Measurements from ENCODE around the gene MLST8.

MLST8 gene

DNA sequence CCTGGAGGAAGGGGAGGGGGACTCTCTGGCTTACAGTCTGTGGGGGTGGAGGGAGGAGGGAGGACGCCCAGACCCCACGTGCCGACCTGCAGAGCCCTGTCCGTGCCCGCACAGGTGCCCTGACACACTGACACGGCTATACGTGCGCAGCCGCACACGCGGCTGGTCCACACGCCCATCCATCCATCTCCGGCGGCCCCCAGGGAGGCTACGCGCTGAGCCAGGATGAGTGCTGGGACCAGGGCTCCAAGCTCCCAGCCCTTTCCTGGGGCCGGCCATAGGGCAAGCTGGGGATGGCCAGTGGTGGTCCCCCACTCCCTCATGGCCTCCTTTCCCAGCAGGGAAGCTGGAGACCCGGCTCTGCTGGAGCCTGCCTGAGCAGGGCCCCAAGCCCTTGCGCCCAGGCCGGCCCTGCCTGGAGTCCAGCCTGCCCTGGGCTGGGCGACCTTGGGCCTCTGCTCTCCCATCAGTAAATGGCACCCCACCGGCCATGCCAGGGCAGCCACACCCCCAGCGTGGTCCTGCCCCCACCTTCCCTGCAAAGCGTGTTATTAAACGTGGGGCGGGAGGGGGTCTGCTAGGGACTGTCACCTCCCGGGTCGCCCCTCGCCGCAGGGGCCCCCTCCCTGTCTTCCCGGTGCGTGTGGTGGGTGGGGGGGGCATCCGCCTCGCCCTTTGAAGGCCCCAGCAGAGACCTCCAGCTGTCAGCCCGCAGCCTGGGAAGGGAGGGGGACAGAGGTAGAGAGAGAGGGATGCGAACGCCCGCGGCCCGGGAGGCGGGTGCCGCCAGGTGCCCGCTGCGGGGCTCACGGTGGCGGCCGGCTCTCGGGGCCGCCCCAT is 9.7 kb upstream of the MLST8 start:
- H3K4me3 ChIP-seq (ENCODE audit: low read depth, low read length): no peak overlapping the region
- DNase-seq (ENCODE audit: low read depth): no peak
- no peak for TF ChIP-seq CTCF (conservative IDR thresholded peaks at IDR 0.05; ENCODE audit: low read depth, low read length)

DNA sequence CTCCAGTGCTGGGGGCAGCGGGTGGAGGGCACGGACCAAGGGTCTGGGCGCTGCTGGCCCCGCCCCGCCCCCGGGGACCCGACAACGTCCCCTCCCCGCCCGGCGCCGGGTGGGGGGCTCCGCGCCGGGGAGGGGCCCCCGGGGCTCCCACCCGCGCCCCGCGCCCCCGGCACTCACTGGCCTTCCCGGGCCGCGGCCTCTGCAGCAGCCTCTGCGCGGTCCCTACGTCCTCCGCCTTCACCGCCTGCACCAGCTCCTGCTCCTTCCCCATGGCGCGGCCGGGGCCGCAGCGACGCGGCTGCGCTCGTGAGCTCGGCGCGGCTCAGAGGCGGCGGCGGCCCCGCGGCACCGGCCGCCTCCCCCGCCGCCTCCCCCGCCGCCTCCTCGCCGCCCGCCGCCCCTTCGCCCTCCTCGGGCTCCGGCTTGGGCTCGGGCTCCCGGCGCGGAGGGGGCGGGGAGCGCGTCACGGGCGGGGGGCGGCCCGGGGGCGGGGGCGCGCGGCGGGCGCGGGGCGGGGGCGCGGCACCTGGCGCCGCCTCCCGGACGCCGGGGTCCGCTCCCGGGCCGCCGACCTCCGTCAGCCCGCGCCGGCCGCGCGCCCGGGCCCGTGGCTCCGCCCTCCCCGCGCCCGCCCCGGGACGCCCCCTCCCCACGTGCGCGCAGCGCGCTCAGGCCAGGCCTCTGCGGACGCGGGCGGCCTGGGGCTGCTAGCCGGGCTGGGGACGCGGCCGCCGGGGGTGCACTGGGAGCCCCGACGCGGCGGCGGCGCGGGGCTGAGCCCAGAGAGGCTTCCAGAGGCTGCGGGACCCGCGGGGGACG is 8.9 kb upstream of the MLST8 start, which contains the start of gene CASKIN1:
CASKIN1 (minus strand) TSS at position 444 of the 819 bp plus-strand sequence; CDS start at position 271, 173 bp downstream.
- peak within 1 kb of the TSS; percentile 32 for H3K4me3 ChIP-seq (ENCODE audit: low read depth, low read length)
- peak; percentile 17 for DNase-seq (ENCODE audit: low read depth)
- TF ChIP-seq CTCF (conservative IDR thresholded peaks at IDR 0.05; ENCODE audit: low read depth, low read length): no peak

DNA sequence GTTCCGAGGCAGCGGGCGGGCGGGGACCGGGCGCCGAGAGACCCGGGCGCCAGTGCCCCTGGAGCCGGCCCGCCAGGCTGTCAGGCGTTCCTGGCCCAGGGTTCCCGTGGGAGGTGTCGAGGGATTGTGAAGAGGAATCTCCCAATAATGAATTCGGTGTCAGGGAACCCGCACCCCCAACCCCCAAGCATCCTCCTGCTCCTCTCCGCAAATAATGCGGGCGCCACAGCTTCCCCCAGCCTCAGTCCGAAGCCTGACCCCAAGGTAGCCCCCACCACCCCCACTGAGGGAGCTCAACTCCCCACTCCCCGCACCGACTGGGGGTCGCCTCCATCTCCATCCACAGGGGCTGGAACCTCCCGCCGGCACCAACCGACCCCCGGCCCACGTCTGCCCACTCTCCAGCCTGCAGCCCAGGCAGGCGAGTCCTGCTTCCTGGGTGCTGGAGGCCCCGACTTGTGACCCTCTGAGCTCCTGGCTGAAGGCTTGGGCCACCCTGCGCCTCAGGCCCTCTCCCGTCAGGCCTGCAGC is 8.2 kb upstream of the MLST8 start:
- no peak for TF ChIP-seq CTCF (conservative IDR thresholded peaks at IDR 0.05; ENCODE audit: low read depth, low read length)
- no peak overlapping the region for H3K4me3 ChIP-seq (ENCODE audit: low read depth, low read length)
- DNase-seq (ENCODE audit: low read depth): no peak

- no peak for TF ChIP-seq CTCF (conservative IDR thresholded peaks at IDR 0.05; ENCODE audit: low read depth, low read length)
- no peak overlapping the region for H3K4me3 ChIP-seq (ENCODE audit: low read depth, low read length)
- no peak for DNase-seq (ENCODE audit: low read depth)
These were observed 7.5 kb upstream of the MLST8 start for GRCh38 chr16:2197765-2198164.

DNA sequence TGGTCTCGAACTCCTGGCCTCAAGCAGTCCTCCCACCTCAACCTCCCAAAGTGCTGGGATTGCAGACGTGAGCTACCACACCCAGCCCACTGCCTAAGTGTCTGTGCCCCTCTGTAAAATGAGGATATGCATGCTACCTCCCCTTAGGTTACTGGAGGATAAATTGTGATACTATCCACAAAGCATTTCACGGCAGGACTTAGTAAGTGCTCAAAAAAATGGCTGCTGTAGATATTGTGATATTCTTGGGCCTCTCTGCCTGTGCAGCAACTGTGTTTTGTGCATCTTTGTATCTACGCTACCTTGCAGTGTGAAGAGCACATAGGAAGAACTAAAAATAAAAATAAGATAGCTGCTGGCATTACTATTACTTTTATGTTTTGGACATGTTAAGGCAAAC is 7.0 kb upstream of the MLST8 start:
- no peak for TF ChIP-seq CTCF (conservative IDR thresholded peaks at IDR 0.05; ENCODE audit: low read depth, low read length)
- no peak for DNase-seq (ENCODE audit: low read depth)
- H3K4me3 ChIP-seq (ENCODE audit: low read depth, low read length): no peak overlapping the region

DNA sequence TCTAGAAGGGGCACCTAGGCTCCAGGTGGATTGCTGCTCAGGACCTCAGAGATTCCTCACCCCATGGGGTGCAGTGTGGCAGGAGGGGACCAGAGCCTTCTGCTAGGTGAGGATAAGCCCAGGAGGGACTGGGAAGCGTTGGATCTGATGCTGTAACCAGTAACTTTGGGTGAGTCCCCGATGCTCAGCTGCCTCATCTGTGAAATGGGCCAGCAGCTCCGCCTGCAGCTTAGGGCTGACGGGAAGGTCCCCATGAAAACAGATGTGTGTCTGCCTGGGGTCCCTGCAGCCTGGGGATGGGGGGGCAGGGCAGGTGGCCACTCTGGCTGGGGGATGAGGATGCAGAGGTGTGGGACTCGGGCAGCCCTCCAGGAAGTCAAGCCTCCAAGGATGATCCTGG is 6.2 kb upstream of the MLST8 start:
- no peak for DNase-seq (ENCODE audit: low read depth)

More for the DNA sequence above, 6.2 kb upstream of the MLST8 start:
- H3K4me3 ChIP-seq (ENCODE audit: low read depth, low read length): no peak overlapping the region
- no peak for TF ChIP-seq CTCF (conservative IDR thresholded peaks at IDR 0.05; ENCODE audit: low read depth, low read length)

All from choroid plexus epithelial cell (primary cell).